ENCODE measurements around the gene PDE4B.

PDE4B gene

DNA sequence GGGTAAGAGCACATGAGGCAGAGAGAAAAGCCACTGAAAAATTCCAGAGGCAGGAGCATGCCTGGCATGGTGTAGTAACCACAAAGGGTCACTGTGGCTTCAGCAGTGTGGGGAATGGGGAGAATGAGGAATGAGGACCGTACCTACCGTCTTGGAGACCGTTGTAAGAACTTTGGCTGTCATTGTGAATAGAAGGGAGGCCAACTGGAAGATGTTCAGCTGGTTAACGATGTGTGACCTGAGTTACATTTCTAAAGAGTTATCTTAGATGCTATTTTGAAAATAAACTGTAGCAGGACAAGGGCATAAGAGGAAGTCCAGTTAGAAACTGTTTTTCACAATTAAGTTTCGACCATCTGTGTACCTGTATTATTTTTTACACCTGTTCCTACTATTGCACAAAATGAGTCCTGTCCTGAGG is 375.8 kb downstream of the PDE4B start:
- no peak overlapping the region for H3K27ac ChIP-seq (ENCODE audit: low read length)
- no CpG with 5 or more reads among the region's 5 CpGs for WGBS (ENCODE audit: insufficient coverage, insufficient read length)

DNA sequence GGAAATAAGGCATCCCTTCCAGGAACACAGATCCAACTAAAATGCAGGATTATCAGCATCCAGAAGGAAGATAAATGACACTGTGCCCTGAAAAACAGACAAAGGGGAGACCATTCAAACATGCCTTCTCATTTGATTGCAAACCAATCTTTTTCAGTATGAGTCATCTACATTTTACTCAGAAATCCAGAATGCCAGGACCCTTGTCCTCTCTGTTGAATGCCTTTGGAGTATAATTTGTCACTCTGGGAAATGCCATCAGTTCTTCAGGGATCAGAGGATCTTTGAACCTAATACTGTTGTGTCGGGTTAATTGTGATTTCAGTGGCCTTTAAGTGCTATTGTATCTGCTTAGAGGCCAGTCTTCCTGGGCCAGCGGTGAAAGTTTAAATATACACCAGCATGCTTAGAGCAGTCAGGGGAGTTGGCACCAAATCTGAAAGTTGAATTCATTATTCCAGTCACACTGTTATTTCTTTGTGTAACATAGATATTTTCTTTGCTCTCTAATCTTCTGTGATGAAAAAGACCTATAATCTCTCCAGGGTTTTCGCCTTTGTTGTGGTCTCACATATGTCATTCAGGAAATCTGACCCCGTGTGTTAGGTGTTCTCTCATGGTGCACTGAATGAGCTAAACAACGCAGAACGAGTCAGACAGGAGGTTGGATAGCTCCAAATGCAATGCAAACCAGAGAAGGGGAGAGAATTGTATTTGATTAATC is 376.4 kb downstream of the PDE4B start:
- Histone ChIP-seq H3K9me3 (ENCODE audit: control insufficient read depth, insufficient read depth, low read length) (no peaks in the 10 kb centered on the region), H3K27ac (ENCODE audit: low read length) (no peak overlapping the region), H3K27me3 (ENCODE audit: control insufficient read depth, insufficient read depth, low read length) (no peaks in the 10 kb centered on the region), H3K36me3 (ENCODE audit: control insufficient read depth, insufficient read depth, low read length) (no peaks in the 10 kb centered on the region), H3K4me3 (ENCODE audit: low read length) (no peak overlapping the region), H3K4me1 (ENCODE audit: control insufficient read depth, insufficient read depth, low read length) (no peaks in the 10 kb centered on the region)
- WGBS (ENCODE audit: insufficient coverage, insufficient read length): no CpG with 5 or more reads among the region's 6 CpGs
- DNase-seq (ENCODE audit: low read depth, low spot score): no peak

More for the DNA sequence above, 375.8 kb downstream of the PDE4B start:
- Histone ChIP-seq H3K9me3 (ENCODE audit: control insufficient read depth, insufficient read depth, low read length) (no peaks in the 10 kb centered on the region), H3K4me3 (ENCODE audit: low read length) (no peak overlapping the region), H3K4me1 (ENCODE audit: control insufficient read depth, insufficient read depth, low read length) (no peaks in the 10 kb centered on the region), H3K27me3 (ENCODE audit: control insufficient read depth, insufficient read depth, low read length) (no peaks in the 10 kb centered on the region), H3K36me3 (ENCODE audit: control insufficient read depth, insufficient read depth, low read length) (no peaks in the 10 kb centered on the region)
- DNase-seq (ENCODE audit: low read depth, low spot score): no peak

DNA sequence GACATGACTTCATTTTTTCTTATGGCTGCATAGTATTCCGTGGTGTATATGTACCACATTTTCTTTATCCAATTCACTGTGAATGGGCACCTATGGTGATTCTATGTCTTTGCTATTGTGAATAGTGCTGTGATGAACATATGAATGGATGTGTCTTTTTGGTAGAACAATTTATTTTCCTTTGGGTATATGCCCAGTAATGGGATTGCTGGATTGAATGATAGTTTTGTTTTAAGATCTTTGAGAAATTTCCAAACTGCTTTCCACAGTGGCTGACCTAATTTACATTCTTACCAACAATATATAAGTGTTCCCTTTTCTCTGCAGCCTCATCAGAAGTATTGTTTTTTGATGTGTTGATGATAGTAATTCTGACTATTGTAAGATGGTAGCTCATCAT is 379.6 kb downstream of the PDE4B start:
- H3K27me3 ChIP-seq (ENCODE audit: control insufficient read depth, insufficient read depth, low read length): no peaks in the 10 kb centered on the region
- H3K4me1 ChIP-seq (ENCODE audit: control insufficient read depth, insufficient read depth, low read length): no peaks in the 10 kb centered on the region
- no CpG with 5 or more reads among the region's 1 CpG for WGBS (ENCODE audit: insufficient coverage, insufficient read length)
- no peak for DNase-seq (ENCODE audit: low read depth, low spot score)
- no peak overlapping the region for H3K27ac ChIP-seq (ENCODE audit: low read length)
- H3K4me3 ChIP-seq (ENCODE audit: low read length): no peak overlapping the region
- H3K9me3 ChIP-seq (ENCODE audit: control insufficient read depth, insufficient read depth, low read length): no peaks in the 10 kb centered on the region
- H3K36me3 ChIP-seq (ENCODE audit: control insufficient read depth, insufficient read depth, low read length): no peaks in the 10 kb centered on the region

DNA sequence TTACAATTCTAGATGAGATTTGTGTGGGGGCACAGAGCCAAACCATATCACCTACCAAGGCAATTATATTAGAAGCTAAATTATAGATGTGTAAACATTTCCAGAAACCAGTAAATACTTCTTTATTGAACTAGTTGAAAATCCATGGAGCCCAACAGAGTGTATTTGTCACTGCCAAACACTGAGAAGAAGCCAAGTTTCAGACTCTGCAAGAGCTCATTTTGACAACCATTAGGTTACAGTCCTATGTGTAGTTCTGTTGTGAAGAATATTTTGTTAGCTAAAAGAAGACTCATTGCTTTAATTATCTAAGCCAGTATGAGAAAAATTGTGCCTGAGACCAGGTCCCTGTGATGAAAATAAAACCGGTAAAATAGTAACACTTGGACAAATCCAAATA is 382.4 kb downstream of the PDE4B start:
- Histone ChIP-seq H3K4me1 (ENCODE audit: control insufficient read depth, insufficient read depth, low read length) (no peaks in the 10 kb centered on the region), H3K4me3 (ENCODE audit: low read length) (no peak overlapping the region), H3K27me3 (ENCODE audit: control insufficient read depth, insufficient read depth, low read length) (no peaks in the 10 kb centered on the region), H3K27ac (ENCODE audit: low read length) (no peak overlapping the region), H3K36me3 (ENCODE audit: control insufficient read depth, insufficient read depth, low read length) (no peaks in the 10 kb centered on the region), H3K9me3 (ENCODE audit: control insufficient read depth, insufficient read depth, low read length) (no peaks in the 10 kb centered on the region)
- WGBS (ENCODE audit: insufficient coverage, insufficient read length): no CpG with 5 or more reads among the region's 1 CpG
- no peak for DNase-seq (ENCODE audit: low read depth, low spot score)

DNA sequence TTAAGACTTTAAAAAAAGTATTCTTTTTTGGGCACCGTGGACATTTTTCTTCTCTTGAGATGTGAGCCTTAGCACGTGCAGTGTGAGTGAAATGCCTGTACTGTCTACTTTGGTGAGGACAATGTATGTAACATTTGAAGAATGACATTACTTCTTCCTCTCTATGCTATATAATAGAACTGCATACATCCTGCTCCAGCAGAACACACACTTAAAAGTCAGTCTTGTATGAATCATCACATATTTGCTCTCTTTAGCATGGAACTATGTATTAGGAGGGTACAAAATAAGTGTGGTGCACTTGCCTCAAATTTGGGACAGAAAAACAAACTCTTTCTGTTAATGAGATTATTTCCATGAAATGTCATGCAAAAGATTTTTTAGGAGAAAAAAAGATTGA is 382.9 kb downstream of the PDE4B start:
- no peaks in the 10 kb centered on the region for H3K27me3 ChIP-seq (ENCODE audit: control insufficient read depth, insufficient read depth, low read length)

DNA sequence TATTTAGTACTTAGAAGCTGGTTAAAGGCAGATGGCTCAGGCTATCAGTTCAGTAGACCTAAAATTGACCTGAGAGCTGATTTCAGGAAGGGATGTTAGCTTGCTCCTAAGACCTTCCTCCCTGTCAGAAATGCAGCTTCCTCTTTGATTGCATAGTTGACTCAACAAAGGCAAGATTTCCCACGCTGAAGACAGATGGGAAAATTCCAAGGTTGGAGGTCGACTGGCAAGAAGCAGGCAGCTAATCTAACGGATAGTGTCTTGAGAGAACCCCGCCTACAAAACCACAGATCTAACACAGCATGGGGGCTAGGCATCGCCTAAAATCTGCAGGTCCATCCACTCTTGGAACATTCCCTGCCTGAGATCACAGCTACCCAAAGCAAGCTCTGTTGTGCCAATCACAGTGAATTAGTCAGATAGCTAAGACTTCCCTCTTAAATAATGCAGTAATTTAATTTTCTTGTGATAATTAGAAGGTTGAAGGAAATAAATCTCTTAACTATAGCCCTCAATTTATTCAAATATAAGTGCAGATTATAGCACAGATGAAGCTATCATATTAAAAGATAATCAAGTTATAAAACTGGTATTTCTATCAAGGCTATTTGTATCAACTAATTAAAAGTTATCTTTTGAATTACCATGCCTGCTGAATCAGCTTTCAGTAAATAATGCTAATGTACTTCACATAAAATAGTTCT is 383.5 kb downstream of the PDE4B start:
- no peak for DNase-seq (ENCODE audit: low read depth, low spot score)
- Histone ChIP-seq H3K4me1 (ENCODE audit: control insufficient read depth, insufficient read depth, low read length) (no peaks in the 10 kb centered on the region), H3K4me3 (ENCODE audit: low read length) (no peak overlapping the region), H3K9me3 (ENCODE audit: control insufficient read depth, insufficient read depth, low read length) (no peaks in the 10 kb centered on the region), H3K27ac (ENCODE audit: low read length) (no peak overlapping the region), H3K36me3 (ENCODE audit: control insufficient read depth, insufficient read depth, low read length) (no peaks in the 10 kb centered on the region), H3K27me3 (ENCODE audit: control insufficient read depth, insufficient read depth, low read length) (no peaks in the 10 kb centered on the region)
- no CpG with 5 or more reads among the region's 5 CpGs for WGBS (ENCODE audit: insufficient coverage, insufficient read length)

More for the DNA sequence above, 382.9 kb downstream of the PDE4B start:
- no CpG with 5 or more reads among the region's 2 CpGs for WGBS (ENCODE audit: insufficient coverage, insufficient read length)
- Histone ChIP-seq H3K36me3 (ENCODE audit: control insufficient read depth, insufficient read depth, low read length) (no peaks in the 10 kb centered on the region), H3K9me3 (ENCODE audit: control insufficient read depth, insufficient read depth, low read length) (no peaks in the 10 kb centered on the region), H3K4me3 (ENCODE audit: low read length) (no peak overlapping the region), H3K4me1 (ENCODE audit: control insufficient read depth, insufficient read depth, low read length) (no peaks in the 10 kb centered on the region), H3K27ac (ENCODE audit: low read length) (no peak overlapping the region)
- no peak for DNase-seq (ENCODE audit: low read depth, low spot score)

DNA sequence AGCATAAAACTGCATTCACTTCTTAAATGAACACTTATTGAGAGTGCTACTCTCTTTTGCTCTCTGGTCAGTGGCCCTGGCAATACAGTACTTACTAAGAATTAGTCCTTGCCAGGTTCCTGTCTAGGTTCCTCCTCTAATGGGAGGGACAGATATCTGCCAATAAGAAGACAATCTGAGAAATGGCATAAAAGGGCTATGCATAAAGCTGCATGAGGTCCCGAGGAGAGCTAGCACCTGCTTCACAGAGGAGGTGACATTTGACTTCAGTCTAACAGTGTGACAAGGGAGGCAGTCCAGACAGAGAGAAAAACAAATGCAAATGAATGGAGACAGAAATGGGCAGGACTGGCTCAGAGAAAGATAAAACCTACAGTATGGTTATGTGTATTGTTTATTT is 384.1 kb downstream of the PDE4B start:
- no peak overlapping the region for H3K4me3 ChIP-seq (ENCODE audit: low read length)
- no peak overlapping the region for H3K27ac ChIP-seq (ENCODE audit: low read length)
- H3K36me3 ChIP-seq (ENCODE audit: control insufficient read depth, insufficient read depth, low read length): no peaks in the 10 kb centered on the region
- no peaks in the 10 kb centered on the region for H3K27me3 ChIP-seq (ENCODE audit: control insufficient read depth, insufficient read depth, low read length)
- no CpG with 5 or more reads among the region's 1 CpG for WGBS (ENCODE audit: insufficient coverage, insufficient read length)
- no peaks in the 10 kb centered on the region for H3K4me1 ChIP-seq (ENCODE audit: control insufficient read depth, insufficient read depth, low read length)
- H3K9me3 ChIP-seq (ENCODE audit: control insufficient read depth, insufficient read depth, low read length): no peaks in the 10 kb centered on the region
- no peak for DNase-seq (ENCODE audit: low read depth, low spot score)

DNA sequence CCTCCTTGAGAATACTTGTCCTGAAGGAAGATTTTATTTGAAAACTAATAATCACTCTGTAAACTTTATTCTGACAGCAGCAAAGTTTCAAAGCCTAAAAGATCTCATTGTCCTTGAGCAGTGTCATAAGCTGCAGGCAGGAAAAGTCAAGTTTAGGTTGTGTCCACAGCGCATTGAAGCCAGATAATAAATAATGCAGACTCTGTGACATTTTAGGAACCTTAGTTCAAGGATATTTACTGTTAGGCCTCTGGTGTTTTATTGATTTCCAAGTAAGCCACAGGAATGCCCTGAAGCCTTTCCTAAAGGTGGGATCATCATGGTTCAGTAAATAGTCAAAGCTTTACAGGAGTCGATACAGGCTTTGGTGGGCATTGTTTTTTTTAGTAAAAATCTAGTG is 384.8 kb downstream of the PDE4B start:
- Histone ChIP-seq H3K36me3 (ENCODE audit: control insufficient read depth, insufficient read depth, low read length) (no peaks in the 10 kb centered on the region), H3K9me3 (ENCODE audit: control insufficient read depth, insufficient read depth, low read length) (no peaks in the 10 kb centered on the region), H3K27ac (ENCODE audit: low read length) (no peak overlapping the region), H3K4me3 (ENCODE audit: low read length) (no peak overlapping the region), H3K4me1 (ENCODE audit: control insufficient read depth, insufficient read depth, low read length) (no peaks in the 10 kb centered on the region), H3K27me3 (ENCODE audit: control insufficient read depth, insufficient read depth, low read length) (no peaks in the 10 kb centered on the region)
- no CpG with 5 or more reads among the region's 2 CpGs for WGBS (ENCODE audit: insufficient coverage, insufficient read length)
- DNase-seq (ENCODE audit: low read depth, low spot score): no peak

DNA sequence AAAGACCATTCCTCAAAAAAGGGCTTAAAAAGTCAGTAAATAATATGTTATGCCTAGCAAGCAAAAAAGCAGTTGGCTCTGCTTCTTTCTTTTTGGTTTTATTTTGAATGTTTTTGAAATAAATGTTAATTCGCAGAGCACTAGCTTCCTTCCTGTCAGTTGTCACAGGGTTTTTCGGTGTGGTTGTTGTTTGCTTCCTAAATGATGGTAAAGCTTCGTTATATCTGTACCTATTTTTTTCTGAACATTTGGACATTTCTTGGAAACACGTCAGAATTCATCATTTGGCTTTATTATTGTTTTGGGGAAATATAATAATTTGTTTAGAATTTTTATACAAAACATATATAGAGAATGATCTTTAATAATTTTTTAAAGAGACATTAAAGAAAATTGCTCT is 389.3 kb downstream of the PDE4B start:
- Histone ChIP-seq H3K27ac (ENCODE audit: low read length) (no peak overlapping the region), H3K4me1 (ENCODE audit: control insufficient read depth, insufficient read depth, low read length) (no peaks in the 10 kb centered on the region)
- no peak for DNase-seq (ENCODE audit: low read depth, low spot score)

DNA sequence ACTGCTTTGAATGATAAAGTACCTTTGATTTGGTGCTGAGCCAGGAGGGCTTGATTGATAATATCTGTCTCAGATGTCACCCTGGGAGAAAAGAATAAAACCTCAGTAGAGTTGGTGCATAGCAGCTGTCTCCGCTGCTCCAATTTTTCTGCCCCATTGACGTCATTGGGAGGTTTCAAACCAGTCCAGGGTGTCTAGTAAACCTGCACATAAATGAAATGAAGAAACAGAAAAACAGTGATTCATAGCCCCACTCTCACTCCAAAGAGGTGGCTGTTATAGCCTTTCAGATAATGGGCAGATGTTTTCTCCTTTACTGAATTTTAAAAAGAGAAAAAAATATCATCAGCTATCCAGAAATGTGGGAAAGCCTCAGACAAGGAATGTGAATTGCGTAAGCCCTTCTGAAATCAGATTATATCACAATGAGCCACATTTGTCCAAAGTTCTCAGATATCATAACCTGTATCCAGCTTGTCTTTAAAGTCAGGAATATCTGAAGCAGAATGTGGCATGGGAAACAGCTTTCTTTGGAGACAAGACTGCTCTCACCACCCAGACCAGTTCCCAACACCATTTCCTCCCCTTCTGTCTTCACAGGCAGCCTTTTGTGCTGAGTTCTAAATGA is 390.0 kb downstream of the PDE4B start:
- Histone ChIP-seq H3K4me1 (ENCODE audit: control insufficient read depth, insufficient read depth, low read length) (no peaks in the 10 kb centered on the region), H3K9me3 (ENCODE audit: control insufficient read depth, insufficient read depth, low read length) (no peaks in the 10 kb centered on the region), H3K4me3 (ENCODE audit: low read length) (no peak overlapping the region), H3K27ac (ENCODE audit: low read length) (no peak overlapping the region), H3K27me3 (ENCODE audit: control insufficient read depth, insufficient read depth, low read length) (no peaks in the 10 kb centered on the region), H3K36me3 (ENCODE audit: control insufficient read depth, insufficient read depth, low read length) (no peaks in the 10 kb centered on the region)
- WGBS (ENCODE audit: insufficient coverage, insufficient read length): no CpG with 5 or more reads among the region's 3 CpGs
- DNase-seq (ENCODE audit: low read depth, low spot score): no peak

More for the DNA sequence above, 389.3 kb downstream of the PDE4B start:
- Histone ChIP-seq H3K4me3 (ENCODE audit: low read length) (no peak overlapping the region), H3K27me3 (ENCODE audit: control insufficient read depth, insufficient read depth, low read length) (no peaks in the 10 kb centered on the region), H3K36me3 (ENCODE audit: control insufficient read depth, insufficient read depth, low read length) (no peaks in the 10 kb centered on the region), H3K9me3 (ENCODE audit: control insufficient read depth, insufficient read depth, low read length) (no peaks in the 10 kb centered on the region)
- WGBS (ENCODE audit: insufficient coverage, insufficient read length): no CpG with 5 or more reads among the region's 4 CpGs
